DND-41 (cell line): Measurements from ENCODE around the gene SDCCAG8.

Experiments
- CTCF ChIP-seq: IDR thresholded peaks from 2 replicates; pipeline ENCODE4 v1.5.1; 2012; ENCODE audit warnings: borderline replicate concordance, low read length, moderate library complexity, mild to moderate bottlenecking; ENCODE audit not compliant: poor library complexity, severe bottlenecking; ENCODE audit errors: extremely low read depth
- EZH2 ChIP-seq: IDR thresholded peaks from 3 replicates; pipeline ENCODE4 v1.6.1; 2012; ENCODE audit warnings: borderline replicate concordance, low read depth, mild to moderate bottlenecking, moderate library complexity, low read length, inconsistent platforms; ENCODE audit not compliant: severe bottlenecking

- no peak for TF ChIP-seq CTCF
- TF ChIP-seq EZH2 = no peak
Measured at GRCh38 chr1:243471754-243472745, 216.2 kb downstream of the SDCCAG8 start.
